Activated naive CD8-positive, alpha-beta T cell treated with anti-CD3 and anti-CD28 coated beads, Interleukin-2, amount 10 ng/mL, durations not matched to agents 7 days and 5 days (primary cell): ENCODE data around the gene EGFL7. TPM values are rescaled to one million over a fixed set of nuclear protein-coding genes. Genes with fewer than 3 reads are reported as not detected.

Experiments
- ATAC-seq: fragments of 150-1000 bp; cut with Tn5 transposase; one replicate; pipeline ENCODE4 v1.10.0; 2021; ENCODE audit warnings: low read depth, moderate library complexity
- POLR2A ChIA-PET: fragments of 350-600 bp; sonication (Branson Sonifier 250); formaldehyde crosslinking; loops from one replicate; lab custom pipeline; 2021; ENCODE audit warnings: antibody characterized with exemption; lab: Charles Lee
- DNase-seq: peaks from one replicate; pipeline ENCODE4 v3.0.0; 2021
- H3K27ac Mint-ChIP-seq: one replicate; pipeline ENCODE4 v1.8.0; 2022; ENCODE audit warnings: mild to moderate bottlenecking, mixed read lengths
- H3K27me3 Mint-ChIP-seq: one replicate; pipeline ENCODE4 v1.8.0; 2022; ENCODE audit warnings: mild to moderate bottlenecking, moderate library complexity, mixed read lengths
- H3K36me3 Mint-ChIP-seq: one replicate; pipeline ENCODE4 v1.8.0; 2021; ENCODE audit warnings: mild to moderate bottlenecking, mixed read lengths
- H3K4me1 Mint-ChIP-seq: one replicate; pipeline ENCODE4 v1.8.0; 2021; ENCODE audit warnings: mixed read lengths
- H3K4me3 Mint-ChIP-seq: one replicate; pipeline ENCODE4 v1.8.0; 2022; ENCODE audit warnings: mild to moderate bottlenecking, moderate library complexity, mixed read lengths
- H3K9me3 Mint-ChIP-seq: one replicate; pipeline ENCODE4 v1.8.0; 2021; ENCODE audit warnings: mixed read lengths
- total RNA-seq, 2 experiments: library from RNA; stranded (reverse); gene quantifications; one replicate each; pipeline ENCODE4 v1.2.3, GENCODE V29; 2021

EGFL7 gene
- total RNA-seq, 2 experiments from 2014 or later = 1.00 to 1.1 TPM

GRCh38 chr9:136644343-136644592, 18.4 kb upstream of the EGFL7 start:
- no peak for DNase-seq
- H3K4me1 Mint-ChIP-seq = no peaks in the 10 kb centered on the region
- no peak for ATAC-seq
- POLR2A ChIA-PET = no interaction called here
- no peak overlapping the region for H3K27ac Mint-ChIP-seq
- H3K9me3 Mint-ChIP-seq = no peaks in the 10 kb centered on the region
- peaks cover 41% of the 10 kb centered on the region for H3K27me3 Mint-ChIP-seq
- no peak overlapping the region for H3K4me3 Mint-ChIP-seq
- no peaks in the 10 kb centered on the region for H3K36me3 Mint-ChIP-seq

GRCh38 chr9:136644593-136645351, 17.9 kb upstream of the EGFL7 start:
- H3K9me3 Mint-ChIP-seq = no peaks in the 10 kb centered on the region
- H3K27me3 Mint-ChIP-seq = peaks cover 46% of the 10 kb centered on the region
- H3K4me3 Mint-ChIP-seq = no peak overlapping the region
- H3K4me1 Mint-ChIP-seq = no peaks in the 10 kb centered on the region
- DNase-seq (peak; percentile 80), ATAC-seq (peak; percentile 96)
- no peak overlapping the region for H3K27ac Mint-ChIP-seq
- POLR2A ChIA-PET = no interaction called here
- no peaks in the 10 kb centered on the region for H3K36me3 Mint-ChIP-seq

- Mint-ChIP-seq H3K4me3 (no peak overlapping the region), H3K9me3 (no peaks in the 10 kb centered on the region), H3K4me1 (no peaks in the 10 kb centered on the region), H3K27me3 (peaks cover 49% of the 10 kb centered on the region), H3K36me3 (no peaks in the 10 kb centered on the region), H3K27ac (no peak overlapping the region)
- ATAC-seq = no peak
- peak; percentile 33 for DNase-seq
- POLR2A ChIA-PET = interaction anchor here (0.5 kb wide), 1 partner anchor 259 kb away, joined by 4 read pairs; no protein-coding TSS in a partner anchor
Observed at GRCh38 chr9:136645352-136645902, 17.3 kb upstream of the EGFL7 start.

DNA sequence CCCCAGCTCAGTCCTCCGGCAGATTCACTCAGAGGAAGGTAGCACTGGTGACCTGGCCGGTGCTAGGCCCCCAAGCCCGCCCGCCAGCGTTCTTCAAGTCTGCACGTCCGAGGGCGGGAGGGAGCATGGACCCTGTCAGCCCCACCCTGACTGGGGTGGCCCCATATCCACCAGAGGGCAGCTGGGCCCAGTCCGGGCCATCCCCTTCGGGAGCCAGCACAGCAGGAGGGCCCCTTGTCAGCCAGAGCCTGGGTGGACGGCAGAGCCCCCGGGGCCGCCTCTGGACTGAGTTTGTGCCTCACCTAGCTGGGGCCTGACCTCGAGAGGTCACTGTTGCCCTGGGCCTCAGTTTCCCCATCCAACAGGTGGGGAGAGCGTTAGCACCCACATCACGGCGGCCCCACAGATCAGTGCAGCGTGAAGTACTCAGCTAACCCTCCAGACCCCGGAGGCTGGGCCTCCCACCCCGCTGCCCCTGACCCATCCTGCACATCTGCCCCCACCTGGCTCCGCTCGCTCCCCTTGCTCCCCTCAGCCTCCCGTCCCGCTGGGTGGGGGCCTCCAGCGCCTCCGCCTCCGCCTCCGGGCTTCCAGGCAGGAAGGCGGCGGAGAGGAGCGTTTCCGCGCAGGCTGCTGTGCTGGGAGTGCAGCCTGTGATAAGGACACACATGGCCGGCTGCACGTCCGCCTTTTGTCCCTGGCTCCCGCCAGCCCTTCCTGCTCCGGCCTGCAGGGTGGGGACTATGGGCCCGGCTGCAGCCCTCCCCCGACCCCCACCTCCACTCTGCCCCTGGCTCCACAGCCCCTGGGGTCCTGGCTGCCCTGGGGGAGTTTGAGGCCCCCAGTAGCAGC, 16.6 kb upstream of the EGFL7 start:
- no peaks in the 10 kb centered on the region for H3K9me3 Mint-ChIP-seq
- H3K27me3 Mint-ChIP-seq = peaks cover 51% of the 10 kb centered on the region
- ATAC-seq (no peak), DNase-seq (peak; percentile 39)
- POLR2A ChIA-PET = interaction anchor here (0.5 kb wide), 1 partner anchor 260 kb away, joined by 4 read pairs; no protein-coding TSS in a partner anchor
- no peak overlapping the region for H3K27ac Mint-ChIP-seq
- H3K4me3 Mint-ChIP-seq = no peak overlapping the region
- H3K4me1 Mint-ChIP-seq = no peaks in the 10 kb centered on the region
- H3K36me3 Mint-ChIP-seq = no peaks in the 10 kb centered on the region

DNA sequence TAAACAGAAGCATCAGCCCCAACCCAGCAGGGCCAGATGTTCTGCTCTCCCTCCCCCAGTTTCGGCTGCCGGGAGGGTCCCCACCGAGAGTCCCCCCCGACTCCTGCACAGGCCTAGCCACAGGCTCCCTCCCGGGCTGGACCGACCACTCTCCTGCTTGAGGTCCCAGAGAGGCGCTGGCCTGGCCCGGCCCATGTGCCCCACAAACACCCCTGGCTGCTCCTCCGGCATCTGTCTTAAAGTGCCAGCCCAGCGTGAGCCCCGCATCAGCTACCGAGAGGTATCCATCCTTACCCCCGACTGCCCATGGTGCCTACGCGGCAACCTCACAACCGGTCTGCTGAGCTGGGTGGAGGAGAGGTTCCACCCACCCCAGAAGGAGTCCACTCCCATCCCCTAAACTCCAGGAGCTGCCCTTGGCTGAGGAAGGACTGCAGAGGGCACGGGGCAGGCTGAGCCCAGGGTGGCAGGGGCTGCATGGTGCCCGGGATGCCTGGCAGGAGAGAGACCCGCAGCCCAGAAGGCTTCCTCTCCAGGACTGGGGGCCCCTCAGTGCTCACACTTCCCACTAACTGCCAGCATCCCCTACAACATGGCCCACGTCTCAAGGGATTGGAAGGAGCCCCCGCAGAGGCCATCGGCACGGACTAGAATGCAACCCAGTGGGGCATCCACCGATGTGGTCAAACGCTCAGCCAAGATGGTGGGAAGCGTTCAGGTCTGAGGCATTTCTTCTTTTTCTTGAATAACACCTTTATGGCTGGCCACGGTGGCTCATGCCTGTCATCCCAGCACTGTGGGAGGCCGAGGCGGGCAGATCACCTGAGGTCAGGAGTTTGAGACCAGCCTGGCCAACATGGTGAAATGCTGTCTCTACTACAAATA, 15.6 kb upstream of the EGFL7 start:
- no peaks in the 10 kb centered on the region for H3K36me3 Mint-ChIP-seq
- POLR2A ChIA-PET = no interaction called here
- peaks cover 51% of the 10 kb centered on the region for H3K27me3 Mint-ChIP-seq
- ATAC-seq (no peak), DNase-seq (no peak)
- no peak overlapping the region for H3K27ac Mint-ChIP-seq
- no peaks in the 10 kb centered on the region for H3K9me3 Mint-ChIP-seq
- no peaks in the 10 kb centered on the region for H3K4me1 Mint-ChIP-seq
- no peak overlapping the region for H3K4me3 Mint-ChIP-seq

DNA sequence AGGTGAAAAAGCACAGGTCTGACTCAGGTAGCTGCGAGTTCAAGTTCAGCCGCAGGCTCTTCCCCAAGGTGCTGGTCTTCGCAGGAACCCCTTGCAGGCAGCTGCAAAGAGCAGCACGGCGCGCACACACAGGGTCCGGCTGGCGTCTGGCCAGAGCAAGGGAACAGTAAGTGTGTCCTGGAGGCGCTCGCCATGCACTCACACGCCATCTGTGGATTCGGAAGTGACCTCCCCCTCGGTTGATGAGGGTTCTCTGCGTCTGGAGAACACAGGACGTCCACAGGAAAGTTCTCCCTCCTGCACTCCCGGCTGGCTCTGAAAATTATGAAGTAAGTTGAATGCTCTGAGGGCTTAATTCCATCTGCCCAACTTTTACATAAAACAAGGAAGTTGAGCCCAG, 14.0 kb upstream of the EGFL7 start:
- DNase-seq (no peak), ATAC-seq (no peak)
- POLR2A ChIA-PET = no interaction called here
- no peaks in the 10 kb centered on the region for H3K36me3 Mint-ChIP-seq
- no peaks in the 10 kb centered on the region for H3K4me1 Mint-ChIP-seq
- H3K27ac Mint-ChIP-seq = no peak overlapping the region
- no peaks in the 10 kb centered on the region for H3K9me3 Mint-ChIP-seq
- peaks cover 36% of the 10 kb centered on the region for H3K27me3 Mint-ChIP-seq
- H3K4me3 Mint-ChIP-seq = no peak overlapping the region

- POLR2A ChIA-PET = interaction anchor here (0.7 kb wide), 1 partner anchor 32 kb away, joined by 4 read pairs; no protein-coding TSS in a partner anchor
- DNase-seq (no peak), ATAC-seq (no peak)
- Mint-ChIP-seq H3K27me3 (peaks cover 32% of the 10 kb centered on the region), H3K27ac (no peak overlapping the region), H3K36me3 (no peaks in the 10 kb centered on the region), H3K4me1 (no peaks in the 10 kb centered on the region), H3K9me3 (no peaks in the 10 kb centered on the region), H3K4me3 (no peak overlapping the region)
Observed at GRCh38 chr9:136650021-136650420, 12.7 kb upstream of the EGFL7 start.

DNA sequence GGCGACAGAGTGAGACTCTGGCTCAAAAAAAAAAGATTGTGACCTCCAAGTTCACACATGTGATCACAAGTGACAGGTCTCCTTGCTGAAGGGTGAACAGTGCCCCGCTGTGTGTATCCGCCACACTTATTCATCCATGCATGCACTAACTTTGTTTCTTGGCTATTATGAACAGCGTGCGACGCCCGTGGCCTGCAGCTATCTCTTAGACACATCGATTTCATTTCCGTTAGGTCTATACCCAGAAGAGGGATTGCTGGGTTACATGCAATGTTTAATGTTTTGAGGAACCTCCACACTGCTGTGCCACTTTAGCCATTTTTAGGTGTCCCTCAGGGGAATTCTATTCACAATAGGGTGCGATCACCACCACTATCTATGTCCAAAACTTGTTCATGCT, 12.1 kb upstream of the EGFL7 start:
- Mint-ChIP-seq H3K27me3 (peaks cover 33% of the 10 kb centered on the region), H3K4me3 (no peak overlapping the region), H3K36me3 (no peaks in the 10 kb centered on the region), H3K4me1 (no peaks in the 10 kb centered on the region), H3K9me3 (no peaks in the 10 kb centered on the region), H3K27ac (no peak overlapping the region)
- ATAC-seq = no peak
- POLR2A ChIA-PET = interaction anchor here (0.7 kb wide), 1 partner anchor 246 kb away, joined by 5 read pairs; no protein-coding TSS in a partner anchor
- DNase-seq = no peak

- H3K27me3 Mint-ChIP-seq = peaks cover 40% of the 10 kb centered on the region
- POLR2A ChIA-PET = no interaction called here
- no peak for ATAC-seq
- H3K9me3 Mint-ChIP-seq = no peaks in the 10 kb centered on the region
- no peak for DNase-seq
- no peak overlapping the region for H3K27ac Mint-ChIP-seq
- no peaks in the 10 kb centered on the region for H3K36me3 Mint-ChIP-seq
- H3K4me1 Mint-ChIP-seq = peaks cover 4% of the 10 kb centered on the region
- no peak overlapping the region for H3K4me3 Mint-ChIP-seq
Observed at GRCh38 chr9:136651860-136652259, 10.9 kb upstream of the EGFL7 start.

DNA sequence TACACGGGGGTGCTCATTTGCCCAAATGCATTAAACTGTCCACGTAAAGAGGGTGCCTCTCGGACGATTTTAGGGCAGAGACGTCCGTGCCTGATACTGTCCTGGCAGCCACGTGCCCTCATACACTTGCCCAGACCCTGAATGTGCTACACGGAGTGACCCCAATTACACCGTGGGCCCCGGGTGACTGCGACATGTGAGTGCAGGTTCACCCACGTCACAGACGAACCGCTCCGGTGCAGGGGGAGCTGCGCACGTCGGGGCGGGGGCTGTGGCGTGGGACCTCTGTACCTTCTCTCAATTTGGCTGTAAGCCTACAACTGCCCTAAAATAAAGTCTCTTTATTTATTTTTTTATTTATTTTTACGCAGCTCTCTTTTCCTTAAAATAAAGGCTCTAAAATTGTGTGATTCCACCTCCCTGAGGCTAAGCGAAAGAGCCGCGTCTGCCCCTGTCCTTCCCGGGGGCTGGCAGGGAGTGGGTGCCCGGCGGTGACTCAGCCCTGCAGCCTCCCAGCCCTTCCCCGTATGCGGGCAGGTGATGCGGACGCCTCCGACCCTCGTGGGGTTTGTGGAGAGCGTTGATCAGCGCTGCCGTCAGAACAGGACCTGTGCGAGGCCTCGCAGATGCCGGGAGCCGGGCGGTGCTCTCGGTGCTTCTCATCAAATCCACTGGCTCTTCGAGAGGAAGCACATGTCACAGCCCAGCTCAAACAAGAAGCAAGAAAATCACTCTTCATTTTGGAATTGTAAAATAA, 9.2 kb upstream of the EGFL7 start:
- POLR2A ChIA-PET = no interaction called here
- H3K36me3 Mint-ChIP-seq = no peaks in the 10 kb centered on the region
- H3K27ac Mint-ChIP-seq = no peak overlapping the region
- no peak overlapping the region for H3K4me3 Mint-ChIP-seq
- no peaks in the 10 kb centered on the region for H3K9me3 Mint-ChIP-seq
- no peak for DNase-seq
- ATAC-seq = no peak
- H3K27me3 Mint-ChIP-seq = peaks cover 45% of the 10 kb centered on the region
- H3K4me1 Mint-ChIP-seq = peaks cover 7% of the 10 kb centered on the region

- Mint-ChIP-seq H3K4me1 (peaks cover 8% of the 10 kb centered on the region), H3K4me3 (no peak overlapping the region)
- POLR2A ChIA-PET = no interaction called here
Observed at GRCh38 chr9:136654820-136655535, 7.7 kb upstream of the EGFL7 start.

More at GRCh38 chr9:136654820-136655535, 7.7 kb upstream of the EGFL7 start:
- no peak for ATAC-seq
- Mint-ChIP-seq H3K9me3 (no peaks in the 10 kb centered on the region), H3K27me3 (peaks cover 35% of the 10 kb centered on the region), H3K27ac (peak overlapping the region; percentile 30), H3K36me3 (no peaks in the 10 kb centered on the region)
- peak; percentile 31 for DNase-seq
